ENCODE results near the gene CDKN2B-AS1.

DNA sequence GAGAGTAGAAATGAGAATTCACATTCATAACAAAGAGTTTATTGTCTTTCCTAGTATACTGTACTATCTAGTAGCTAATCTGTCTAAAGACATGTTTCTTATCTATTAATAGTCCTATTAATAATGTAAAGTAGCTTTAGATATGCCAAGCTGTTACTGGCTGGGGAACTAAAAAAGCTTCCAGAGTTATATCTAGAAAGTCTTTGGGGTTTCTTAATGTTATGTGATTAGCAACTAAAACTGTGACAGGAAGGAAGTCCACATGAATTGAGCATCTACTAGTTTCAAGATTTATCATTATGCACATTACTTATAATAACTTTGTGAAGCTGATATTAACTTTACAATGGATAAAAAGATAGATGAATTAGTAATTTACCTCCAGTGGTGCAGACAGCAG is 137.2 kb downstream of the CDKN2B-AS1 start:
- TF ChIP-seq, protein P1, sequence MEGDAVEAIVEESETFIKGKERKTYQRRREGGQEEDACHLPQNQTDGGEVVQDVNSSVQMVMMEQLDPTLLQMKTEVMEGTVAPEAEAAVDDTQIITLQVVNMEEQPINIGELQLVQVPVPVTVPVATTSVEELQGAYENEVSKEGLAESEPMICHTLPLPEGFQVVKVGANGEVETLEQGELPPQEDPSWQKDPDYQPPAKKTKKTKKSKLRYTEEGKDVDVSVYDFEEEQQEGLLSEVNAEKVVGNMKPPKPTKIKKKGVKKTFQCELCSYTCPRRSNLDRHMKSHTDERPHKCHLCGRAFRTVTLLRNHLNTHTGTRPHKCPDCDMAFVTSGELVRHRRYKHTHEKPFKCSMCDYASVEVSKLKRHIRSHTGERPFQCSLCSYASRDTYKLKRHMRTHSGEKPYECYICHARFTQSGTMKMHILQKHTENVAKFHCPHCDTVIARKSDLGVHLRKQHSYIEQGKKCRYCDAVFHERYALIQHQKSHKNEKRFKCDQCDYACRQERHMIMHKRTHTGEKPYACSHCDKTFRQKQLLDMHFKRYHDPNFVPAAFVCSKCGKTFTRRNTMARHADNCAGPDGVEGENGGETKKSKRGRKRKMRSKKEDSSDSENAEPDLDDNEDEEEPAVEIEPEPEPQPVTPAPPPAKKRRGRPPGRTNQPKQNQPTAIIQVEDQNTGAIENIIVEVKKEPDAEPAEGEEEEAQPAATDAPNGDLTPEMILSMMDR (IDR thresholded peaks at IDR 0.05; ENCODE audit: low read depth, low read length), result no peak
- no peak for TF ChIP-seq EZH2phosphoT487 (IDR thresholded peaks at IDR 0.05; ENCODE audit: low read depth)
